ENCODE results near the gene UNC5B. TPM values are rescaled to one million over a fixed set of nuclear protein-coding genes. Genes with fewer than 3 reads are reported as not detected.

Gene UNC5B
- total and polyA plus RNA-seq, 4 experiments from 2014 or later = not detected

- CTCF ChIA-PET (ENCODE audit: partially characterized antibody) = no interaction called here
- DNase-seq = no peak
- H3K27me3 ChIP-seq (ENCODE audit: insufficient read depth, low read length) = peaks cover 21% of the 10 kb centered on the region
These were observed 1.5 kb downstream of the UNC5B start for GRCh38 chr10:71213761-71214440.

GRCh38 chr10:71214641-71215559, 2.5 kb downstream of the UNC5B start:
- Mint-ChIP-seq H3K36me3 (no peaks in the 10 kb centered on the region), H3K4me3 (peak overlapping the region in 6 of 8 donors; percentile 19 to 75 (median 45)), H3K27me3 (peaks cover 42 to 52% of the 10 kb centered on the region in 2 donors), H3K9me3 (no peaks in the 10 kb centered on the region), H3K27ac (no peak overlapping the region), H3K4me1 (peaks cover 5 to 24% (median 12%) of the 10 kb centered on the region in 4 donors)
- CTCF ChIA-PET (ENCODE audit: partially characterized antibody) = no interaction called here
- Histone ChIP-seq H3K9me3 (ENCODE audit: control insufficient read depth in 1 of 2, low read length in 2 of 2) (no peaks in the 10 kb centered on the region), H3K27me3 (ENCODE audit: insufficient read depth, low read length) (peaks cover 14% of the 10 kb centered on the region), H3K27ac (ENCODE audit: low read depth, low read length) (no peak overlapping the region), H3K36me3 (ENCODE audit: insufficient read depth, low read length) (no peaks in the 10 kb centered on the region), H3K4me1 (ENCODE audit: insufficient read depth, low read length) (peaks cover 7% of the 10 kb centered on the region), H3K4me3 (ENCODE audit: low read length in 2 of 2) (no peak overlapping the region)
- intact Hi-C loops (cut with micrococcal nuclease) = no loop called here
- POLR2A ChIA-PET (ENCODE audit: partially characterized antibody) = no interaction called here
- no peak for DNase-seq

More at GRCh38 chr10:71213761-71214440, 1.5 kb downstream of the UNC5B start:
- Mint-ChIP-seq H3K27ac (no peak overlapping the region), H3K4me1 (peaks cover 5 to 24% (median 12%) of the 10 kb centered on the region in 4 donors), H3K9me3 (no peaks in the 10 kb centered on the region), H3K4me3 (peak overlapping the region in 7 of 8 donors; percentile 24 to 75 (median 57)), H3K36me3 (no peaks in the 10 kb centered on the region), H3K27me3 (peaks cover 45 to 51% of the 10 kb centered on the region in 2 donors)
- intact Hi-C loops (cut with micrococcal nuclease) = no loop called here
- Histone ChIP-seq H3K9me3 (ENCODE audit: control insufficient read depth in 1 of 2, low read length in 2 of 2) (no peaks in the 10 kb centered on the region), H3K27ac (ENCODE audit: low read depth, low read length) (no peak overlapping the region), H3K4me1 (ENCODE audit: insufficient read depth, low read length) (peaks cover 7% of the 10 kb centered on the region), H3K36me3 (ENCODE audit: insufficient read depth, low read length) (no peaks in the 10 kb centered on the region), H3K4me3 (ENCODE audit: low read length in 2 of 2) (no peak overlapping the region)
- POLR2A ChIA-PET (ENCODE audit: partially characterized antibody) = interaction anchor here (0.5 kb wide), 1 partner anchor 1099 kb away, joined by 4 read pairs; no protein-coding TSS in a partner anchor

- Mint-ChIP-seq H3K9me3 (no peaks in the 10 kb centered on the region), H3K27ac (no peak overlapping the region), H3K4me1 (peaks cover 5 to 24% (median 12%) of the 10 kb centered on the region in 4 donors), H3K27me3 (peaks cover 37 to 47% of the 10 kb centered on the region in 2 donors), H3K36me3 (no peaks in the 10 kb centered on the region), H3K4me3 (peak overlapping the region in 5 of 8 donors; percentile 11 to 74 (median 32))
- peaks cover 12% of the 10 kb centered on the region for H3K27me3 ChIP-seq (ENCODE audit: insufficient read depth, low read length)
- intact Hi-C loops (cut with micrococcal nuclease) = no loop called here
- CTCF ChIA-PET (ENCODE audit: partially characterized antibody) = no interaction called here
- H3K4me3 ChIP-seq (ENCODE audit: low read length in 2 of 2) = no peak overlapping the region
- POLR2A ChIA-PET (ENCODE audit: partially characterized antibody) = no interaction called here
- peaks cover 7% of the 10 kb centered on the region for H3K4me1 ChIP-seq (ENCODE audit: insufficient read depth, low read length)
- H3K27ac ChIP-seq (ENCODE audit: low read depth, low read length) = no peak overlapping the region
- no peaks in the 10 kb centered on the region for H3K9me3 ChIP-seq (ENCODE audit: control insufficient read depth in 1 of 2, low read length in 2 of 2)
- no peak for DNase-seq
- no peaks in the 10 kb centered on the region for H3K36me3 ChIP-seq (ENCODE audit: insufficient read depth, low read length)
These were observed 4.0 kb downstream of the UNC5B start for GRCh38 chr10:71216363-71216695.

- no peak for DNase-seq
- peaks cover 7% of the 10 kb centered on the region for H3K4me1 ChIP-seq (ENCODE audit: insufficient read depth, low read length)
- peaks cover 10% of the 10 kb centered on the region for H3K27me3 ChIP-seq (ENCODE audit: insufficient read depth, low read length)
- no peak overlapping the region for H3K27ac ChIP-seq (ENCODE audit: low read depth, low read length)
- peaks cover 32 to 46% of the 10 kb centered on the region in 2 donors for H3K27me3 Mint-ChIP-seq
- peaks cover 2 to 21% (median 9%) of the 10 kb centered on the region in 4 donors for H3K4me1 Mint-ChIP-seq
- no peak overlapping the region for H3K4me3 ChIP-seq (ENCODE audit: low read length in 2 of 2)
- H3K36me3 Mint-ChIP-seq = no peaks in the 10 kb centered on the region
- intact Hi-C loops (cut with micrococcal nuclease) = no loop called here
- POLR2A ChIA-PET (ENCODE audit: partially characterized antibody) = no interaction called here
- peak overlapping the region in 6 of 8 donors; percentile 32 to 61 (median 52) for H3K4me3 Mint-ChIP-seq
- H3K36me3 ChIP-seq (ENCODE audit: insufficient read depth, low read length) = no peaks in the 10 kb centered on the region
- CTCF ChIA-PET (ENCODE audit: partially characterized antibody) = no interaction called here
- H3K9me3 Mint-ChIP-seq = no peaks in the 10 kb centered on the region
- H3K9me3 ChIP-seq (ENCODE audit: control insufficient read depth in 1 of 2, low read length in 2 of 2) = no peaks in the 10 kb centered on the region
- no peak overlapping the region for H3K27ac Mint-ChIP-seq
These were observed 4.4 kb downstream of the UNC5B start for GRCh38 chr10:71216751-71217265.

- no peak for DNase-seq
- Mint-ChIP-seq H3K27ac (no peak overlapping the region), H3K27me3 (peaks cover 29 to 50% of the 10 kb centered on the region in 2 donors), H3K36me3 (no peaks in the 10 kb centered on the region), H3K4me3 (peak overlapping the region in 7 of 8 donors; percentile 49 to 61 (median 57)), H3K4me1 (peaks cover 2 to 17% (median 9%) of the 10 kb centered on the region in 4 donors), H3K9me3 (no peaks in the 10 kb centered on the region)
- POLR2A ChIA-PET (ENCODE audit: partially characterized antibody) = no interaction called here
- CTCF ChIA-PET (ENCODE audit: partially characterized antibody) = no interaction called here
- Histone ChIP-seq H3K9me3 (ENCODE audit: control insufficient read depth in 1 of 2, low read length in 2 of 2) (no peaks in the 10 kb centered on the region), H3K27ac (ENCODE audit: low read depth, low read length) (no peak overlapping the region), H3K36me3 (ENCODE audit: insufficient read depth, low read length) (no peaks in the 10 kb centered on the region), H3K4me3 (ENCODE audit: low read length in 2 of 2) (no peak overlapping the region), H3K27me3 (ENCODE audit: insufficient read depth, low read length) (peaks cover 7% of the 10 kb centered on the region), H3K4me1 (ENCODE audit: insufficient read depth, low read length) (peaks cover 7% of the 10 kb centered on the region)
- intact Hi-C loops (cut with micrococcal nuclease) = no loop called here
These were observed 5.1 kb downstream of the UNC5B start for GRCh38 chr10:71217266-71218045.

- Histone ChIP-seq H3K36me3 (ENCODE audit: insufficient read depth, low read length) (no peaks in the 10 kb centered on the region), H3K9me3 (ENCODE audit: control insufficient read depth in 1 of 2, low read length in 2 of 2) (no peaks in the 10 kb centered on the region), H3K4me1 (ENCODE audit: insufficient read depth, low read length) (peaks cover 7% of the 10 kb centered on the region), H3K27ac (ENCODE audit: low read depth, low read length) (no peak overlapping the region), H3K27me3 (ENCODE audit: insufficient read depth, low read length) (peaks cover 7% of the 10 kb centered on the region), H3K4me3 (ENCODE audit: low read length in 2 of 2) (no peak overlapping the region)
- peaks cover 28 to 49% of the 10 kb centered on the region in 2 donors for H3K27me3 Mint-ChIP-seq
- CTCF ChIA-PET (ENCODE audit: partially characterized antibody) = no interaction called here
- DNase-seq = no peak
- H3K27ac Mint-ChIP-seq = no peak overlapping the region
- H3K4me1 Mint-ChIP-seq = peaks cover 2 to 14% (median 7%) of the 10 kb centered on the region in 4 donors
- intact Hi-C loops (cut with micrococcal nuclease) = no loop called here
- peak overlapping the region in 7 of 8 donors; percentile 39 to 61 (median 49) for H3K4me3 Mint-ChIP-seq
- no peaks in the 10 kb centered on the region for H3K36me3 Mint-ChIP-seq
- no peaks in the 10 kb centered on the region for H3K9me3 Mint-ChIP-seq
- POLR2A ChIA-PET (ENCODE audit: partially characterized antibody) = no interaction called here
These were observed 5.8 kb downstream of the UNC5B start for GRCh38 chr10:71218046-71218650.
